ENCODE results near the gene ATG4A. TPM values are rescaled to one million over a fixed set of nuclear protein-coding genes. Genes with fewer than 3 reads are reported as not detected.

The ATG4A gene
- total RNA-seq, 4 donors from 2014 or later: 9.3 to 23.3 (median 11.1) TPM

- 55 to 100% methylated on average over 1 of the region's 1 CpG for WGBS, 2 donors
- DNase-seq (ENCODE audit: low spot score in 2 of 2): no peak
- H3K36me3 ChIP-seq: peaks cover 0 to 59% (median 0%) of the 10 kb centered on the region in 3 donors
- no peaks in the 10 kb centered on the region for H3K9me3 ChIP-seq
- no peak overlapping the region for H3K27ac ChIP-seq
- no peak overlapping the region for H3K4me3 ChIP-seq
- TF ChIP-seq POLR2A (IDR thresholded peaks at IDR 0.05) (no peak), CTCF (IDR thresholded peaks at IDR 0.05) (no peak), EP300 (IDR thresholded peaks at IDR 0.05) (no peak)
- no peaks in the 10 kb centered on the region for H3K4me1 ChIP-seq
- H3K27me3 ChIP-seq: peaks cover 0 to 10% of the 10 kb centered on the region in 2 donors
These were observed 43.1 kb downstream of the ATG4A start for GRCh38 chrX:108134724-108135123.

- no peak for TF ChIP-seq POLR2A (IDR thresholded peaks at IDR 0.05)
- TF ChIP-seq CTCF (IDR thresholded peaks at IDR 0.05): peak in 2 of 5 experiments; percentile 5 to 13
- Histone ChIP-seq H3K9me3 (no peaks in the 10 kb centered on the region), H3K4me3 (no peak overlapping the region), H3K27me3 (peaks cover 0 to 10% of the 10 kb centered on the region in 2 donors), H3K4me1 (no peaks in the 10 kb centered on the region), H3K27ac (no peak overlapping the region), H3K36me3 (peaks cover 0 to 69% (median 0%) of the 10 kb centered on the region in 3 donors)
- no peak for DNase-seq (ENCODE audit: low spot score in 2 of 2)
- WGBS, 2 donors: 61 to 87% methylated on average over 7 of the region's 7 CpGs
These were observed 47.5 kb downstream of the ATG4A start for GRCh38 chrX:108138814-108139702.

- no peak for DNase-seq (ENCODE audit: low spot score in 2 of 2)
- H3K27me3 ChIP-seq: peaks cover 0 to 4% of the 10 kb centered on the region in 2 donors
- H3K4me3 ChIP-seq: no peak overlapping the region
- no peaks in the 10 kb centered on the region for H3K9me3 ChIP-seq
- TF ChIP-seq CTCF (IDR thresholded peaks at IDR 0.05): no peak
- TF ChIP-seq EP300 (IDR thresholded peaks at IDR 0.05): no peak
- TF ChIP-seq POLR2A (IDR thresholded peaks at IDR 0.05): no peak
- H3K36me3 ChIP-seq: peaks cover 0 to 33% (median 0%) of the 10 kb centered on the region in 3 donors
- no peak overlapping the region for H3K27ac ChIP-seq
- H3K4me1 ChIP-seq: no peaks in the 10 kb centered on the region
These were observed 56.9 kb downstream of the ATG4A start for GRCh38 chrX:108148524-108148923.

GRCh38 chrX:108156082-108156481 is 64.5 kb downstream of the ATG4A start:
- TF ChIP-seq CTCF (IDR thresholded peaks at IDR 0.05) (no peak), POLR2A (IDR thresholded peaks at IDR 0.05) (no peak), EP300 (IDR thresholded peaks at IDR 0.05) (no peak)
- Histone ChIP-seq H3K27ac (no peak overlapping the region), H3K4me1 (no peaks in the 10 kb centered on the region), H3K9me3 (no peaks in the 10 kb centered on the region), H3K4me3 (no peak overlapping the region), H3K27me3 (peaks cover 0 to 4% of the 10 kb centered on the region in 2 donors), H3K36me3 (peaks cover 0 to 18% (median 0%) of the 10 kb centered on the region in 3 donors)
- DNase-seq (ENCODE audit: low spot score in 2 of 2): no peak
- 88 to 89% methylated on average over 2 of the region's 2 CpGs for WGBS, 2 donors

GRCh38 chrX:108156934-108157466 is 65.4 kb downstream of the ATG4A start:
- Histone ChIP-seq H3K36me3 (peaks cover 0 to 18% (median 0%) of the 10 kb centered on the region in 3 donors), H3K9me3 (no peaks in the 10 kb centered on the region), H3K27ac (no peak overlapping the region), H3K27me3 (peaks cover 0 to 8% of the 10 kb centered on the region in 2 donors), H3K4me1 (no peaks in the 10 kb centered on the region), H3K4me3 (no peak overlapping the region)
- no peak for TF ChIP-seq POLR2A (IDR thresholded peaks at IDR 0.05)
- no peak for TF ChIP-seq CTCF (IDR thresholded peaks at IDR 0.05)
- TF ChIP-seq EP300 (IDR thresholded peaks at IDR 0.05): no peak
- WGBS, 2 donors: 94 to 95% methylated on average over 3 to 8 of the region's 8 CpGs
- DNase-seq (ENCODE audit: low spot score in 2 of 2): no peak

Measured in tibial nerve (tissue), 4 donors.